ENCODE results near the gene OR7G1. TPM values are rescaled to one million over a fixed set of nuclear protein-coding genes. Genes with fewer than 3 reads are reported as not detected.

The OR7G1 gene
- total RNA-seq, result not detected

- no peaks in the 10 kb centered on the region for H3K4me1 Mint-ChIP-seq (ENCODE audit: low read depth)
- H3K27me3 Mint-ChIP-seq (ENCODE audit: low read depth), result peaks cover 20% of the 10 kb centered on the region
- ATAC-seq (no peak), DNase-seq (no peak)
- H3K9me3 Mint-ChIP-seq, result no peaks in the 10 kb centered on the region
- no peaks in the 10 kb centered on the region for H3K36me3 Mint-ChIP-seq (ENCODE audit: insufficient read depth)
- H3K4me3 Mint-ChIP-seq, result no peak within 1 kb of the TSS
Measured at GRCh38 chr19:9115307-9115813, at the start of gene OR7G1. Gene OR7G1, minus strand, starts transcription at chr19:9115763. Its CDS starts 0 bp downstream, at chr19:9115763.

GRCh38 chr19:9165261-9165660, 49.7 kb upstream of the OR7G1 start:
- Mint-ChIP-seq H3K9me3 (peaks cover 9% of the 10 kb centered on the region), H3K4me3 (no peak overlapping the region), H3K27me3 (ENCODE audit: low read depth) (no peaks in the 10 kb centered on the region), H3K36me3 (ENCODE audit: insufficient read depth) (peaks cover 49% of the 10 kb centered on the region), H3K4me1 (ENCODE audit: low read depth) (no peaks in the 10 kb centered on the region)
- ATAC-seq (no peak), DNase-seq (no peak)

- DNase-seq (no peak), ATAC-seq (no peak)
- Mint-ChIP-seq H3K27me3 (ENCODE audit: low read depth) (no peaks in the 10 kb centered on the region), H3K36me3 (ENCODE audit: insufficient read depth) (peaks cover 77% of the 10 kb centered on the region), H3K4me3 (no peak overlapping the region), H3K4me1 (ENCODE audit: low read depth) (no peaks in the 10 kb centered on the region), H3K9me3 (peaks cover 13% of the 10 kb centered on the region)
Measured at GRCh38 chr19:9161427-9161826, 45.9 kb upstream of the OR7G1 start.

- Mint-ChIP-seq H3K9me3 (peaks cover 13% of the 10 kb centered on the region), H3K36me3 (ENCODE audit: insufficient read depth) (peaks cover 82% of the 10 kb centered on the region), H3K27me3 (ENCODE audit: low read depth) (no peaks in the 10 kb centered on the region), H3K4me3 (no peak overlapping the region), H3K4me1 (ENCODE audit: low read depth) (peaks cover 10% of the 10 kb centered on the region)
- no peak for ATAC-seq
- DNase-seq, result no peak
Measured at GRCh38 chr19:9159891-9160290, 44.3 kb upstream of the OR7G1 start.

- Mint-ChIP-seq H3K36me3 (ENCODE audit: insufficient read depth) (peaks cover 86% of the 10 kb centered on the region), H3K27me3 (ENCODE audit: low read depth) (no peaks in the 10 kb centered on the region), H3K4me1 (ENCODE audit: low read depth) (peaks cover 30% of the 10 kb centered on the region), H3K9me3 (peaks cover 14% of the 10 kb centered on the region), H3K4me3 (no peak overlapping the region)
- ATAC-seq, result no peak
- no peak for DNase-seq
Measured at GRCh38 chr19:9156304-9156703, 40.7 kb upstream of the OR7G1 start.

GRCh38 chr19:9155591-9155990, 40.0 kb upstream of the OR7G1 start:
- Mint-ChIP-seq H3K4me1 (ENCODE audit: low read depth) (peaks cover 37% of the 10 kb centered on the region), H3K27me3 (ENCODE audit: low read depth) (no peaks in the 10 kb centered on the region), H3K9me3 (peaks cover 14% of the 10 kb centered on the region), H3K4me3 (no peak overlapping the region), H3K36me3 (ENCODE audit: insufficient read depth) (peaks cover 86% of the 10 kb centered on the region)
- DNase-seq, result no peak
- ATAC-seq, result no peak

GRCh38 chr19:9151367-9151766, 35.8 kb upstream of the OR7G1 start:
- Mint-ChIP-seq H3K4me3 (no peak overlapping the region), H3K4me1 (ENCODE audit: low read depth) (peaks cover 68% of the 10 kb centered on the region), H3K27me3 (ENCODE audit: low read depth) (no peaks in the 10 kb centered on the region), H3K36me3 (ENCODE audit: insufficient read depth) (peaks cover 86% of the 10 kb centered on the region), H3K9me3 (peaks cover 11% of the 10 kb centered on the region)
- peak; percentile 43 to 46 for ATAC-seq
- DNase-seq, result no peak

GRCh38 chr19:9150650-9151049, 35.1 kb upstream of the OR7G1 start:
- no peaks in the 10 kb centered on the region for H3K27me3 Mint-ChIP-seq (ENCODE audit: low read depth)
- DNase-seq (no peak), ATAC-seq (no peak)
- peaks cover 13% of the 10 kb centered on the region for H3K9me3 Mint-ChIP-seq
- peaks cover 69% of the 10 kb centered on the region for H3K4me1 Mint-ChIP-seq (ENCODE audit: low read depth)
- H3K4me3 Mint-ChIP-seq, result no peak overlapping the region
- H3K36me3 Mint-ChIP-seq (ENCODE audit: insufficient read depth), result peaks cover 81% of the 10 kb centered on the region

- no peaks in the 10 kb centered on the region for H3K27me3 Mint-ChIP-seq (ENCODE audit: low read depth)
- no peak for DNase-seq
- H3K4me1 Mint-ChIP-seq (ENCODE audit: low read depth), result peaks cover 65% of the 10 kb centered on the region
- H3K4me3 Mint-ChIP-seq, result no peak overlapping the region
- peaks cover 78% of the 10 kb centered on the region for H3K36me3 Mint-ChIP-seq (ENCODE audit: insufficient read depth)
- H3K9me3 Mint-ChIP-seq, result peaks cover 16% of the 10 kb centered on the region
- no peak for ATAC-seq
Measured at GRCh38 chr19:9149997-9150396, 34.4 kb upstream of the OR7G1 start.

GRCh38 chr19:9148697-9149096, 33.1 kb upstream of the OR7G1 start:
- no peak for ATAC-seq
- H3K27me3 Mint-ChIP-seq (ENCODE audit: low read depth), result no peaks in the 10 kb centered on the region
- no peak for DNase-seq
- H3K4me3 Mint-ChIP-seq, result no peak overlapping the region
- H3K4me1 Mint-ChIP-seq (ENCODE audit: low read depth), result peaks cover 69% of the 10 kb centered on the region
- H3K9me3 Mint-ChIP-seq, result peaks cover 22% of the 10 kb centered on the region
- H3K36me3 Mint-ChIP-seq (ENCODE audit: insufficient read depth), result peaks cover 79% of the 10 kb centered on the region

GRCh38 chr19:9146882-9147281, 31.3 kb upstream of the OR7G1 start:
- Mint-ChIP-seq H3K9me3 (peaks cover 22% of the 10 kb centered on the region), H3K36me3 (ENCODE audit: insufficient read depth) (peaks cover 73% of the 10 kb centered on the region), H3K27me3 (ENCODE audit: low read depth) (no peaks in the 10 kb centered on the region), H3K4me1 (ENCODE audit: low read depth) (peaks cover 70% of the 10 kb centered on the region), H3K4me3 (no peak overlapping the region)
- DNase-seq, result no peak
- no peak for ATAC-seq

- H3K4me1 Mint-ChIP-seq (ENCODE audit: low read depth), result peaks cover 65% of the 10 kb centered on the region
- peaks cover 11% of the 10 kb centered on the region for H3K9me3 Mint-ChIP-seq
- ATAC-seq (no peak), DNase-seq (no peak)
- H3K4me3 Mint-ChIP-seq, result no peak overlapping the region
- H3K27me3 Mint-ChIP-seq (ENCODE audit: low read depth), result no peaks in the 10 kb centered on the region
- H3K36me3 Mint-ChIP-seq (ENCODE audit: insufficient read depth), result peaks cover 55% of the 10 kb centered on the region
Measured at GRCh38 chr19:9144920-9145319, 29.4 kb upstream of the OR7G1 start.

- Mint-ChIP-seq H3K4me3 (peak within 1 kb of the TSS; percentile 99), H3K36me3 (ENCODE audit: insufficient read depth) (peaks cover 23% of the 10 kb centered on the region), H3K9me3 (peaks cover 6% of the 10 kb centered on the region), H3K4me1 (ENCODE audit: low read depth) (peaks cover 37% of the 10 kb centered on the region), H3K27me3 (ENCODE audit: low read depth) (no peaks in the 10 kb centered on the region)
- peak; percentile 85 for DNase-seq
- ATAC-seq, result peak; percentile 97 to 98
Measured at GRCh38 chr19:9140159-9140874, 24.8 kb upstream of the OR7G1 start, which contains the start of gene ZNF317. Gene ZNF317, plus strand, starts transcription at chr19:9140397. Its CDS starts 15,620 bp downstream, at chr19:9156017.

- DNase-seq, result no peak
- peak overlapping the region; percentile 99 for H3K4me3 Mint-ChIP-seq
- H3K4me1 Mint-ChIP-seq (ENCODE audit: low read depth), result peaks cover 34% of the 10 kb centered on the region
- ATAC-seq, result peak in 1 of 2 donors; percentile 2
- H3K36me3 Mint-ChIP-seq (ENCODE audit: insufficient read depth), result peaks cover 20% of the 10 kb centered on the region
- peaks cover 4% of the 10 kb centered on the region for H3K9me3 Mint-ChIP-seq
- H3K27me3 Mint-ChIP-seq (ENCODE audit: low read depth), result no peaks in the 10 kb centered on the region
Measured at GRCh38 chr19:9139609-9140158, 24.1 kb upstream of the OR7G1 start.

- Mint-ChIP-seq H3K36me3 (ENCODE audit: insufficient read depth) (no peaks in the 10 kb centered on the region), H3K27me3 (ENCODE audit: low read depth) (peaks cover 13% of the 10 kb centered on the region), H3K4me3 (no peak overlapping the region), H3K9me3 (no peaks in the 10 kb centered on the region), H3K4me1 (ENCODE audit: low read depth) (peaks cover 5% of the 10 kb centered on the region)
- DNase-seq, result no peak
- no peak for ATAC-seq
Measured at GRCh38 chr19:9132422-9132821, 16.9 kb upstream of the OR7G1 start.

Data from activated T-cell treated with anti-CD3 and anti-CD28 coated beads, Interleukin-2, amount 50 U/mL, for 4 hours (primary cell).